GM23248 (cell line): ENCODE measurements around the gene NACA2.

ENCODE experiments used
- EZH2 ChIP-seq: fragments of 200-600 bp; sonication (generic); IDR thresholded peaks from 2 replicates; pipeline ENCODE4 v1.6.1; 2018; ENCODE audit warnings: antibody characterized with exemption, mild to moderate bottlenecking; ENCODE audit not compliant: insufficient read depth, poor library complexity, severe bottlenecking
- EZH2phosphoT487 ChIP-seq: fragments of 200-600 bp; sonication (generic); IDR thresholded peaks from 2 replicates; pipeline ENCODE4 v1.6.1; 2018; ENCODE audit warnings: antibody characterized with exemption, moderate library complexity, mild to moderate bottlenecking, low read depth; ENCODE audit not compliant: insufficient read depth

- TF ChIP-seq EZH2, result no peak
- no peak for TF ChIP-seq EZH2phosphoT487
Observed at GRCh38 chr17:61545335-61545938, 45.6 kb downstream of the NACA2 start.
